CD14-positive monocyte (primary cell): Measurements from ENCODE around the gene NKD2. TPM values are rescaled to one million over a fixed set of nuclear protein-coding genes. Genes with fewer than 3 reads are reported as not detected.

Source experiments
- DNase-seq, 3 donors: peaks; one replicate each; pipeline ENCODE4 v3.0.0-alpha.2; 2011 to 2022
- H2AFZ ChIP-seq: 2 replicates; pipeline ENCODE4 v1.6.0; 2012; ENCODE audit warnings: mild to moderate bottlenecking, low read depth, low read length, inconsistent platforms; ENCODE audit not compliant: insufficient read depth, poor library complexity, severe bottlenecking
- H3K27ac ChIP-seq, 2 donors: 1 replicate in 1 of 2; 2 replicates in 1 of 2; pipeline ENCODE4 v1.5.1; 2012 to 2013; ENCODE audit warnings: low read length in 2 of 2, control low read depth in 1 of 2, inconsistent platforms in 1 of 2, low read depth in 1 of 2, mild to moderate bottlenecking in 1 of 2
- H3K27me3 ChIP-seq, 2 donors: one replicate each; pipeline versions ENCODE4 v1.6.0 to v1.6.1; 2011 to 2013; ENCODE audit warnings: low read length in 2 of 2; ENCODE audit not compliant: control insufficient read depth in 2 of 2, insufficient read depth in 2 of 2
- H3K36me3 ChIP-seq, 2 donors: replicated peaks in 1 of 2; 1 replicate in 1 of 2; 2 replicates in 1 of 2; pipeline versions ENCODE4 v1.5.1 to v1.6.1; 2012 to 2013; ENCODE audit warnings: low read length in 2 of 2, control low read depth in 1 of 2, inconsistent platforms in 1 of 2, mild to moderate bottlenecking in 1 of 2; ENCODE audit not compliant: insufficient read depth in 2 of 2, control insufficient read depth in 1 of 2
- H3K4me1 ChIP-seq, 2 donors: 1 replicate in 1 of 2; 2 replicates in 1 of 2; pipeline versions ENCODE4 v1.5.1 to v1.6.1; 2012 to 2013; ENCODE audit warnings: low read length in 2 of 2, control low read depth in 1 of 2, inconsistent platforms in 1 of 2, mild to moderate bottlenecking in 1 of 2, moderate library complexity in 1 of 2; ENCODE audit not compliant: insufficient read depth in 2 of 2, control insufficient read depth in 1 of 2
- H3K4me2 ChIP-seq: replicated peaks from 2 replicates; pipeline ENCODE3; 2012; ENCODE audit warnings: low read length, moderate library complexity, mild to moderate bottlenecking; ENCODE audit not compliant: poor library complexity, severe bottlenecking; ENCODE audit errors: extremely low read depth
- H3K4me3 ChIP-seq, 3 experiments: fragments of 200-600 bp in 1 of 3; sonication (generic) in 1 of 3; replicated peaks in 1 of 3; 1 replicate in 2 of 3; 2 replicates in 1 of 3; pipeline ENCODE4 v1.5.1; 2011 to 2013; ENCODE audit warnings: low read length in 3 of 3, mild to moderate bottlenecking in 3 of 3, control low read depth in 2 of 3, low read depth in 2 of 3, inconsistent platforms in 1 of 3, moderate library complexity in 1 of 3
- H3K79me2 ChIP-seq: 2 replicates; pipeline ENCODE4 v1.6.0; 2012; ENCODE audit warnings: mild to moderate bottlenecking, control low read depth, inconsistent platforms, low read length, moderate library complexity; ENCODE audit not compliant: insufficient read depth
- H3K9ac ChIP-seq: 2 replicates; pipeline ENCODE4 v1.6.0; 2017; ENCODE audit warnings: low read length, mild to moderate bottlenecking; ENCODE audit not compliant: insufficient read depth, poor library complexity, severe bottlenecking
- H3K9me3 ChIP-seq, 2 donors: replicated peaks in 1 of 2; 1 replicate in 1 of 2; 2 replicates in 1 of 2; pipeline versions ENCODE4 v1.5.1 to v1.6.1; 2012 to 2013; ENCODE audit warnings: low read length in 2 of 2, control low read depth in 1 of 2; ENCODE audit not compliant: control insufficient read depth in 1 of 2, insufficient read depth in 1 of 2
- H4K20me1 ChIP-seq: 2 replicates; pipeline ENCODE4 v1.6.0; 2012; ENCODE audit warnings: mild to moderate bottlenecking, low read length, control low read depth, moderate library complexity; ENCODE audit not compliant: insufficient read depth
- H3K27ac Mint-ChIP-seq, 7 donors: one replicate each; pipeline ENCODE4 v1.8.0; 2020; ENCODE audit warnings: mild to moderate bottlenecking in 7 of 7, mixed read lengths in 7 of 7, moderate library complexity in 6 of 7, inconsistent platforms in 2 of 7
- H3K27me3 Mint-ChIP-seq, 3 donors: one replicate each; pipeline ENCODE4 v1.8.0; 2021 to 2022; ENCODE audit warnings: low read depth in 3 of 3, mild to moderate bottlenecking in 3 of 3, mixed read lengths in 3 of 3, moderate library complexity in 3 of 3, inconsistent platforms in 1 of 3
- H3K36me3 Mint-ChIP-seq, 2 donors: one replicate each; pipeline ENCODE4 v1.8.0; 2020; ENCODE audit warnings: mixed read lengths in 2 of 2, inconsistent platforms in 1 of 2, mild to moderate bottlenecking in 1 of 2
- H3K4me1 Mint-ChIP-seq: one replicate; pipeline ENCODE4 v1.8.0; 2020; ENCODE audit warnings: mild to moderate bottlenecking, mixed read lengths
- H3K4me3 Mint-ChIP-seq, 2 donors: one replicate each; pipeline ENCODE4 v1.8.0; 2020; ENCODE audit warnings: mild to moderate bottlenecking in 2 of 2, mixed read lengths in 2 of 2, moderate library complexity in 1 of 2
- H3K9me3 Mint-ChIP-seq, 7 donors: one replicate each; pipeline ENCODE4 v1.8.0; 2020 to 2022; ENCODE audit warnings: mixed read lengths in 7 of 7, mild to moderate bottlenecking in 6 of 7, moderate library complexity in 6 of 7, inconsistent platforms in 2 of 7
- WGBS: methylation state at CpG from one replicate; pipeline ENCODE4 v1.1.5; 2013; ENCODE audit warnings: missing lambda C conversion rate; ENCODE audit not compliant: insufficient coverage; 5-methylcytosine and 5-hydroxymethylcytosine counted together
- intact Hi-C, 2 donors: fragments of 100-400 bp; cut with micrococcal nuclease; formaldehyde crosslinking; loops; one replicate each; pipeline versions ENCODE4 v1.15.0 to v1.15.1; 2023
- polyA plus RNA-seq, 3 donors: library from polyadenylated mRNA; depleted of rRNA in 1 of 3; unstranded in 2 of 3; stranded (reverse) in 1 of 3; fragments of 300-500 nt in 2 of 3; fragments of >200 nt in 1 of 3; fragmentation: Illumina TruSeq in 2 of 3; gene quantifications; 1 replicate in 2 of 3; 2 replicates in 1 of 3; pipeline ENCODE4 v1.2.3, GENCODE V29; 2012 to 2021
- TF ChIP-seq, protein P1 (sequence below): fragments of 200-600 bp; IDR thresholded peaks from one replicate; pipeline ENCODE4 v1.8.0; 2022; ENCODE audit warnings: antibody characterized with exemption, mild to moderate bottlenecking

The NKD2 gene
- polyA plus RNA-seq, 3 donors, result not detected

DNA sequence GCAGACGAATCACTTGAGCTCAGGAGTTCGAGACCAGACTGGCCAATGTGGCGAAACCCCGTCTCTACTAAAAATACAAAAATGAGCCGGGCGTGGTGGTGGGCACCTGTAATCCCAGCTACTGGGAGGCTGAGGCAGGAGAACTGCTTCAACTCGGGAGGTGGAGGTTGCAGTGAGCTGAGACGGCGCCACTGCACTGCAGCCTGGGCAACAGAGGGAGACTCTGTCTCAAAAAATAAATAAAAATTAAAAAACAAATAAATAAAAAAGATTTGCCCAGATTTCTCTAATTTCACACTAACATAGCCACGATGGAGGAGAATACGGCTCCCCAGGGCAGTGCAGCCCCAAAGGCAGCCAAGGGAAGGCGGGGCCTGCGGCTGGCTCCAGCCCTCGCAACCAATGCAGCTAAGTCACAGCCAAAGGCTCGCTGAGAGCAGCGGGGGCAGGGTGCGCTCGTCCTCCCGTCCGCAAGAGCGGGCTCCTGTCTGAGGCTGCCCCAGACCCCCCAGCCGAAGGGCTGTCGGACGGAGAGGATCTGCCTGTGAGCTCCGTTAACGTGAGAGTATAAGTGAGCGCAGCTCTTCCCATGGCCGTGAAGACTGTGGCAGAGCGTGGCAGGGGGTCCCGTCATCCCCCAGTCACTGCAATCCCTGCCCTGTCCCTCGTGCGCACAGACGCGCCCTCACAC lies 59.7 kb downstream of the NKD2 start:
- H3K27me3 ChIP-seq, result no peaks in the 10 kb centered on the region
- no peaks in the 10 kb centered on the region for H3K27me3 Mint-ChIP-seq
- H3K36me3 ChIP-seq, result peaks cover 11 to 25% of the 10 kb centered on the region in 2 donors
- WGBS, result 94% methylated on average over 27 of the region's 34 CpGs
- H2AFZ ChIP-seq, result no peak overlapping the region
- TF ChIP-seq, protein P1, sequence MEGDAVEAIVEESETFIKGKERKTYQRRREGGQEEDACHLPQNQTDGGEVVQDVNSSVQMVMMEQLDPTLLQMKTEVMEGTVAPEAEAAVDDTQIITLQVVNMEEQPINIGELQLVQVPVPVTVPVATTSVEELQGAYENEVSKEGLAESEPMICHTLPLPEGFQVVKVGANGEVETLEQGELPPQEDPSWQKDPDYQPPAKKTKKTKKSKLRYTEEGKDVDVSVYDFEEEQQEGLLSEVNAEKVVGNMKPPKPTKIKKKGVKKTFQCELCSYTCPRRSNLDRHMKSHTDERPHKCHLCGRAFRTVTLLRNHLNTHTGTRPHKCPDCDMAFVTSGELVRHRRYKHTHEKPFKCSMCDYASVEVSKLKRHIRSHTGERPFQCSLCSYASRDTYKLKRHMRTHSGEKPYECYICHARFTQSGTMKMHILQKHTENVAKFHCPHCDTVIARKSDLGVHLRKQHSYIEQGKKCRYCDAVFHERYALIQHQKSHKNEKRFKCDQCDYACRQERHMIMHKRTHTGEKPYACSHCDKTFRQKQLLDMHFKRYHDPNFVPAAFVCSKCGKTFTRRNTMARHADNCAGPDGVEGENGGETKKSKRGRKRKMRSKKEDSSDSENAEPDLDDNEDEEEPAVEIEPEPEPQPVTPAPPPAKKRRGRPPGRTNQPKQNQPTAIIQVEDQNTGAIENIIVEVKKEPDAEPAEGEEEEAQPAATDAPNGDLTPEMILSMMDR, result no peak
- no peaks in the 10 kb centered on the region for H3K9me3 Mint-ChIP-seq
- H3K4me3 Mint-ChIP-seq, result no peak overlapping the region
- no peaks in the 10 kb centered on the region for H3K9me3 ChIP-seq
- no peaks in the 10 kb centered on the region for H3K4me1 Mint-ChIP-seq
- no peak overlapping the region for H3K27ac Mint-ChIP-seq
- peaks cover 30 to 35% of the 10 kb centered on the region in 2 donors for H3K36me3 Mint-ChIP-seq
- H3K27ac ChIP-seq, result no peak overlapping the region
- no peak for DNase-seq
- no peak overlapping the region for H3K4me3 ChIP-seq
- no peak overlapping the region for H3K9ac ChIP-seq
- H4K20me1 ChIP-seq, result peaks cover 32% of the 10 kb centered on the region
- no peaks in the 10 kb centered on the region for H3K79me2 ChIP-seq
- H3K4me1 ChIP-seq, result no peaks in the 10 kb centered on the region
- no peak overlapping the region for H3K4me2 ChIP-seq
- intact Hi-C loops, result no loop called here

DNA sequence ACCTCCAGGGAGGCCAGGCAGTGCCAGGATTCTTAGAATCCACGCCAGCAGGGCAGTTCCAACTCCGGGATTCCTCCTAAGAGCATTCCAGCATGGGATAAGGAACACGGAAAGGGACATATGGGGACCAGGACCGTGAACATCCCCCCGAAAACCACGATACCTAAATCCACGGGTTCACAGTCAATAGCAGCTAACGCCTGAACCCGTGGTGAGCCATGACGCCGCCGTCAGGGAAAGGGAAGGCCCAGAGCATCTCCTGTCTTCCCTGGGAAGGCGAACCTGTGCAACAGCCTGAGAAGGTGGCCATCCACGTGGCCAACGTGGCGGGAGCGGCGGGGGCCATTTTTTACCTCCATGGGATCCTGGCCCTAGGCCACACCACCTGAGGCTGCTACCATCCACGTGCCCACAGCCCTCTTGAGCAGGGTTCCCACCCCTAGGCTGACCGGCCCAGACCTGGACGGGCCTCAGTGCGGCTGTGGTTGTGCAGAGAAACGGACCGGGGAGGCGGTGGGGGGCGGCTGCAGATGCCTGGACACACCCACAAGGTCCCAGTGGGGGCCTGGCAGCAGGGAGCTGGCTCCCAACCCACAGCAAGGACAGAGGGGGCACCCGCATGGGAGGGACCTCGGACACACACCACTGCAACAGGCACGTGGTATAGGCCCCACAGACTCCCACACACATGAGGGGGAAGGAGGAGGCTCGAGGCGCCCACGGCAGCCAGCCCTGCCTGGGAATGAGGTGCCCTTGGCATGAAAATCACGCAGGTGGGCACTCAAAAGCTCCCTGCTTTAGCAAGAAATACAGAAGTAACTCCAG lies 60.5 kb downstream of the NKD2 start:
- Histone ChIP-seq H3K27ac (no peak overlapping the region), H3K9me3 (no peaks in the 10 kb centered on the region), H3K79me2 (no peaks in the 10 kb centered on the region), H3K4me2 (no peak overlapping the region), H3K27me3 (no peaks in the 10 kb centered on the region), H3K4me1 (no peaks in the 10 kb centered on the region), H3K9ac (no peak overlapping the region), H3K36me3 (peaks cover 16 to 27% of the 10 kb centered on the region in 2 donors), H2AFZ (no peak overlapping the region), H3K4me3 (no peak overlapping the region), H4K20me1 (peaks cover 39% of the 10 kb centered on the region)
- no peak for DNase-seq
- H3K36me3 Mint-ChIP-seq, result peaks cover 34 to 40% of the 10 kb centered on the region in 2 donors
- H3K4me1 Mint-ChIP-seq, result no peaks in the 10 kb centered on the region
- 93% methylated on average over 26 of the region's 33 CpGs for WGBS
- intact Hi-C loops, result no loop called here
- no peak overlapping the region for H3K27ac Mint-ChIP-seq
- no peaks in the 10 kb centered on the region for H3K27me3 Mint-ChIP-seq
- TF ChIP-seq, protein P1, result no peak
- H3K9me3 Mint-ChIP-seq, result no peaks in the 10 kb centered on the region
- no peak overlapping the region for H3K4me3 Mint-ChIP-seq
